GM18505 (cell line): ENCODE measurements around the gene USP28.
"Not testable (repeated sequence)": the region's sequence is repeated elsewhere in the genome, so short reads cannot be mapped to it uniquely, and the experiment has no call there.

Experiments used
- ATAC-seq: cut with Tn5 transposase; IDR thresholded peaks from one replicate; pipeline ENCODE4 v1.9.1; 2021; ENCODE audit not compliant: unreplicated experiment
- POLR2A ChIP-seq: IDR thresholded peaks from 4 replicates; pipeline ENCODE4 v1.6.1; 2011; ENCODE audit warnings: borderline replicate concordance; ENCODE audit not compliant: insufficient read depth, insufficient read length; ENCODE audit errors: extremely low read depth

The USP28 gene

GRCh38 chr11:113789675-113790320 lies 85.6 kb downstream of the USP28 start:
- TF ChIP-seq POLR2A, result no peak
- ATAC-seq, result no peak

GRCh38 chr11:113789016-113789415 lies 86.4 kb downstream of the USP28 start:
- not testable (repeated sequence) for ATAC-seq

- no peak for ATAC-seq
- TF ChIP-seq POLR2A, result no peak
These were observed 93.2 kb downstream of the USP28 start for GRCh38 chr11:113782134-113782533.

- no peak for TF ChIP-seq POLR2A
- no peak for ATAC-seq
These were observed 93.7 kb downstream of the USP28 start for GRCh38 chr11:113781682-113782081.

GRCh38 chr11:113779496-113779895 lies 95.9 kb downstream of the USP28 start, which contains the start of gene CLDN25:
TSS of gene CLDN25 (plus strand) at chr11:113779796. CDS start at chr11:113779796, 0 bp downstream.
- TF ChIP-seq POLR2A, result no peak

GRCh38 chr11:113778111-113778910 lies 97.1 kb downstream of the USP28 start:
- no peak for ATAC-seq
- TF ChIP-seq POLR2A, result no peak

More at GRCh38 chr11:113779496-113779895, 95.9 kb downstream of the USP28 start, which contains the start of gene CLDN25:
- no peak for ATAC-seq

- ATAC-seq, result no peak
- TF ChIP-seq POLR2A, result no peak
These were observed 101.2 kb downstream of the USP28 start for GRCh38 chr11:113774174-113774503.

- TF ChIP-seq POLR2A, result peak; percentile 79
- peak; percentile 98 for ATAC-seq
These were observed 101.8 kb downstream of the USP28 start, which contains the start of gene ZW10 for GRCh38 chr11:113773416-113774173. TSS of gene ZW10 (minus strand) at chr11:113773692. CDS start at chr11:113773666, 26 bp downstream.

GRCh38 chr11:113773092-113773415 lies 102.3 kb downstream of the USP28 start:
- no peak for TF ChIP-seq POLR2A
- ATAC-seq, result peak; percentile 2

- ATAC-seq, result no peak
- no peak for TF ChIP-seq POLR2A
These were observed 103.4 kb downstream of the USP28 start for GRCh38 chr11:113771964-113772363.

- ATAC-seq, result no peak
- no peak for TF ChIP-seq POLR2A
These were observed 110.7 kb downstream of the USP28 start for GRCh38 chr11:113764527-113765219.

GRCh38 chr11:113763040-113763439 lies 112.3 kb downstream of the USP28 start:
- ATAC-seq, result not testable (repeated sequence)

GRCh38 chr11:113760241-113760640 lies 115.1 kb downstream of the USP28 start:
- no peak for TF ChIP-seq POLR2A
- no peak for ATAC-seq
